GM10248 (cell line): ENCODE measurements around the gene A4GNT.

Experiments
- CTCF ChIA-PET: fragments of 300-600 bp; sonication (Branson Sonifier 250); formaldehyde crosslinking; extraction: SDS; loops from one replicate; lab custom pipeline; 2021; ENCODE audit warnings: antibody characterized with exemption; lab: Yijun Ruan, JAX
- POLR2A ChIA-PET: fragments of 350-650 bp; sonication (Branson Sonifier 250); formaldehyde crosslinking; extraction: SDS; loops from one replicate; lab custom pipeline; 2020; ENCODE audit warnings: antibody characterized with exemption; lab: Yijun Ruan, JAX
- DNase-seq: peaks from one replicate; pipeline ENCODE4 v3.0.0; 2012; ENCODE audit errors: extremely low spot score
- CTCF ChIP-seq: IDR thresholded peaks from 2 replicates; pipeline ENCODE4 v1.5.1; 2012; ENCODE audit warnings: mild to moderate bottlenecking, low read depth; ENCODE audit errors: extremely low read depth, missing control alignments, control extremely low read depth

A4GNT gene

GRCh38 chr3:138132239-138132638 lies at the start of gene A4GNT:
Gene A4GNT, minus strand, starts transcription at chr3:138132390. Its CDS starts 1,134 bp downstream, at chr3:138131256.
- ChIA-PET CTCF (interaction anchor here (1.0 kb wide), 1 partner anchor 13 kb away, joined by 3 read pairs; no protein-coding TSS in a partner anchor), POLR2A (no interaction called here)
- no peak for DNase-seq
- no peak for TF ChIP-seq CTCF

- TF ChIP-seq CTCF = peak; percentile 69
- CTCF ChIA-PET = interaction anchor here (0.6 to 4.0 kb wide), 12 partner anchors 10 to 743 kb away, joined by 3 to 11 read pairs (median 4); no protein-coding TSS in a partner anchor
- DNase-seq = peak; percentile 37
- POLR2A ChIA-PET = no interaction called here
Measured at GRCh38 chr3:138180375-138181029, 48.3 kb upstream of the A4GNT start.

- POLR2A ChIA-PET = interaction anchor here (0.6 to 1.6 kb wide), 2 partner anchors 12 to 15 kb away, joined by 3 to 11 read pairs; partner anchors contain the start of gene ARMC8
- TF ChIP-seq CTCF = no peak
- CTCF ChIA-PET = interaction anchor here (1.1 to 4.2 kb wide), 4 partner anchors 8 to 741 kb away, joined by 3 to 18 read pairs (median 6); partner anchors contain the start of gene ARMC8
- DNase-seq = peak; percentile 82
Measured at GRCh38 chr3:138174421-138175131, 42.4 kb upstream of the A4GNT start, which contains the start of gene DBR1. Gene DBR1, minus strand, starts transcription at chr3:138174921. Its CDS starts 126 bp downstream, at chr3:138174795.

- ChIA-PET POLR2A (interaction anchor here (1.6 kb wide), 1 partner anchor 13 kb away, joined by 11 read pairs; the partner anchor contains the start of gene ARMC8), CTCF (interaction anchor here (0.8 to 4.2 kb wide), 6 partner anchors 9 to 742 kb away, joined by 3 to 18 read pairs (median 4); partner anchors contain the start of gene ARMC8)
- DNase-seq = no peak
- TF ChIP-seq CTCF = no peak
Measured at GRCh38 chr3:138173769-138174420, 41.7 kb upstream of the A4GNT start.

- DNase-seq = no peak
- ChIA-PET POLR2A (no interaction called here), CTCF (interaction anchor here (0.8 to 4.2 kb wide), 3 partner anchors 13 to 423 kb away, joined by 3 to 18 read pairs (median 3); partner anchors contain the start of gene ARMC8)
- TF ChIP-seq CTCF = no peak
Measured at GRCh38 chr3:138172625-138173024, 40.4 kb upstream of the A4GNT start.

- TF ChIP-seq CTCF = no peak
- POLR2A ChIA-PET = no interaction called here
- no peak for DNase-seq
- CTCF ChIA-PET = interaction anchor here (1.1 kb wide), 1 partner anchor 10 kb away, joined by 3 read pairs; the partner anchor contains the start of gene DBR1
Measured at GRCh38 chr3:138165061-138165460, 32.9 kb upstream of the A4GNT start.
